HK-2 (cell line): ENCODE data around the gene FAAP100.
"Not testable (repeated sequence)": the region's sequence is repeated elsewhere in the genome, so short reads cannot be mapped to it uniquely, and the experiment has no call there.

ENCODE experiments used
- DNase-seq: peaks from one replicate; pipeline ENCODE4 v3.0.0-alpha.2; 2018; ENCODE audit not compliant: unreplicated experiment

FAAP100 gene, protein sequence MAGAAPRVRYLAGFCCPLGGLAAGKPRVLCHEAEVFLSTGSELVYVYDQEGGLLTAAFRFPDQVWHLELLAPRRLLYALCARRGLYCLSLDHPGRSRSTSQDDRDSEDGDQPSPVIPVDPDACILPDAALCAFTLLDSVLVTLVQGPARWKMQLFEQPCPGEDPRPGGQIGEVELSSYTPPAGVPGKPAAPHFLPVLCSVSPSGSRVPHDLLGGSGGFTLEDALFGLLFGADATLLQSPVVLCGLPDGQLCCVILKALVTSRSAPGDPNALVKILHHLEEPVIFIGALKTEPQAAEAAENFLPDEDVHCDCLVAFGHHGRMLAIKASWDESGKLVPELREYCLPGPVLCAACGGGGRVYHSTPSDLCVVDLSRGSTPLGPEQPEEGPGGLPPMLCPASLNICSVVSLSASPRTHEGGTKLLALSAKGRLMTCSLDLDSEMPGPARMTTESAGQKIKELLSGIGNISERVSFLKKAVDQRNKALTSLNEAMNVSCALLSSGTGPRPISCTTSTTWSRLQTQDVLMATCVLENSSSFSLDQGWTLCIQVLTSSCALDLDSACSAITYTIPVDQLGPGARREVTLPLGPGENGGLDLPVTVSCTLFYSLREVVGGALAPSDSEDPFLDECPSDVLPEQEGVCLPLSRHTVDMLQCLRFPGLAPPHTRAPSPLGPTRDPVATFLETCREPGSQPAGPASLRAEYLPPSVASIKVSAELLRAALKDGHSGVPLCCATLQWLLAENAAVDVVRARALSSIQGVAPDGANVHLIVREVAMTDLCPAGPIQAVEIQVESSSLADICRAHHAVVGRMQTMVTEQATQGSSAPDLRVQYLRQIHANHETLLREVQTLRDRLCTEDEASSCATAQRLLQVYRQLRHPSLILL

DNA sequence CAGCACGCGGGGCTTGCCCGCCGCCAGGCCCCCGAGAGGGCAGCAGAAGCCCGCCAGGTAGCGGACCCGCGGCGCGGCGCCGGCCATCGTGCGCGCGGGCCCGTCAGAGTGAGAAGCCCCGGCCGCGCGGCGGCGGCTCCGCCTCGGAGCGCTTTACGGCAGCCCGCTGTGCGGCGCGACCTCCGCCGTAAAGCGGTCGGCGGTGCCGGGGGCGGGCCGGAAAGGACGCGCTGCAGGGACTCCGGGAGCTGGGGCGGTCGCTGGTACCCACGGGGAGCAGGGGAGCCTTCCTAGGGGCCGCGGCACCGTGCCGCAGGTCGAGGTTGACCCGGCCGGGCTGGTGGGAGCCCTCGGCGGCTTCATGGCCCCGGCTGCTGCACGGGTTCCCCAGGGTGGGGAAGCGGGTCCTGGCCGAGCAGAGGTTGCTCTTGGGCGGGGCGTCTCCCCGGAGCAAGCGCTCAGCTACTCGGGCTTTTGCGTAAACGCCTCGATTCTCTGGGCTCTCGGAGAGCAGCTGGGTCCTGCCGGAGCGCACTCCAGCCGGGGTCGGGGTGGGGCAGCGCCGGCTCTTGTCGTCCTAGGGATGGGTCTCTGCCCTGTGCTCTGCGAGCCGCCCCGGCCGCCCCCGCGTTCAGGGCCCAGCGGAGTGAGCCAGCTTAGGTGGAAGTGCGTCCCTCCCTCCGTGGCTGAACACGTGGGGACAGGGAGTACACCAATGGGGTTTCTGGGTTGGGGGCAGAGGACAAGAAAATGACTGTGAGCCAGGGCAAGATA is at the start of gene FAAP100:
Gene FAAP100, minus strand, starts transcription at position 110 of the 774 bp plus-strand sequence. Its CDS starts 23 bp downstream, at position 87.
- DNase-seq: peak; percentile 78

DNA sequence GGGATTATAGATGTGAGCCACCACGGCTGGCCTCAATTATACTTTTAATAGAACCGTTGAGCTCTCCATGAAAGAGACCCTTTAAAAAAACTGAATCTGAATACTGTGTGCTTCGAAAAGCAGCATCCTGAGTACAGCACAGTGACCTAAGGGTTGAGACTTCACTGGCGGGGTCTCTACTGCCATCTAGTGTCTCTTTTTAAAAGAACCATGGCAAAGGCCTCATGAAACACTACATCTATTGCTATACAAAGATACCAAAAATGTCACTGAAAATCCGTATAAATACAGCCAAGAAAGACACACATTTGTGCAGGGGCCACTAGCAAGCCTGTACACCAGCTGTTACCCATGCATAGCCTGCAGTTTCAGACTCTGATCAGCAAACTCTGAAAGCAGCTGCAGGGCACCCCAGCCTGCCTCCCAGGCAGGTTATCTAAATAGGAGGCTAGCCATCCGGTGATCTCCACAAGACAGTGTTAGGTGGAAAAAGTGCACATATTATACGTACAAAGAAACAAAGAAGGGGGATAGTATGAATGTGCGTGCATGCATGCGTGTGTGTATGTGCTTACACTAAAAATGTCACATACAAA is 49.5 kb upstream of the FAAP100 start:
- peak; percentile 37 for DNase-seq

DNA sequence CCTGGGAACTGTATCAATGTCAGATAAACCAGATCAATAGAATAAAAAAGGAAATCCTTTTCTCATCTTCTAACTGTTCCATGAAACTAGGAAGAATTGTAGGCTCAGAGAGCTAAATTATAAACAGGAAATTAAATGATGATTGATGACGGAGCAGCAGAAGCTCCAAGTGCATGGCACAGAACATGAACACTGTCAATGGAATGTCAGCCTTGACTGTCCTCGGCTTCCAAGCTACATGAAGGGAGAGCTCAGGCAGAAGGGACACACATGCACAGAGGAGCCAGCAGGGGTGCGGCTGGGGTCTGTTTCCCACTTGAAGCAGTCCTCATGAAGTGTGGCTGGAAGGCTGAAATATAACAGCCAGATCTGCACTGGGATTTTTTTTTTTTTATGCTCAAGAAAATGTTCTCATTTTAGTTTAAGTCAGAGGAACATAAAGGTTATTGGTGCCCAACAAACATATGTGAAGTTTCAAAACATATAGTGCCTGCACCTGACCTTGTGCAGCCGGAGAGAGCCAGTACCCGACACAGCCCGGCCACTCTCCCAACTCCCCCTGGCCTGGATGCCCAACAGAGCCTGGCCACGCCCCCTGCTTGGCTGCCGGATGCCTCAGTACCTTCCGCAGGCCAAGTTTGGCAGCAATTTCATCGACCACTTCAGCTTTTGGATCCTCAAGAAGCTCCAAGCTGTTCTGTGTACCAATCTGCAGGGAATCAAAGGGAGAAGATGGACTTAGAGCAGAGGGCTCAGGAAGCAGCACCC is 47.8 kb upstream of the FAAP100 start:
- DNase-seq: no peak

GRCh38 chr17:81593105-81593871 is 41.1 kb upstream of the FAAP100 start:
- no peak for DNase-seq

DNA sequence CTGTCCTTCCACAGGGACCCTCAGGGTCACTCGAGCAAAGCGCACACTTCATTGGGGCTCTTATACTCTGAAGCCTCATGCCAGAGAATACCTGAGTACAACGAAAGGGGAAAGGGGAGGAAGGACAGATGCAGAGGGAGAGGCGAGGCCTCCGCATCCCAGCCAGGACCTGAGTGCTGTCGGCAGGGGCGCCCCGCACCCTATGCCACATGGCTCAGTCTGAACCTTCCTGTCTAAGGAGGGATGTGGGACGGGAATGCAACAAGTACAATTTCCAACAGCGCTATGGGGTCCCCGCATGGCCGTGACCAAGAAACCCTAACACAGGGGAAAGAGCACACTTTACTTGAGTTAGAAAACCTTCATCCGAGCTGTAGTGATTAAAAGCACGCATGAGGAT is 39.8 kb upstream of the FAAP100 start:
- no peak for DNase-seq

DNA sequence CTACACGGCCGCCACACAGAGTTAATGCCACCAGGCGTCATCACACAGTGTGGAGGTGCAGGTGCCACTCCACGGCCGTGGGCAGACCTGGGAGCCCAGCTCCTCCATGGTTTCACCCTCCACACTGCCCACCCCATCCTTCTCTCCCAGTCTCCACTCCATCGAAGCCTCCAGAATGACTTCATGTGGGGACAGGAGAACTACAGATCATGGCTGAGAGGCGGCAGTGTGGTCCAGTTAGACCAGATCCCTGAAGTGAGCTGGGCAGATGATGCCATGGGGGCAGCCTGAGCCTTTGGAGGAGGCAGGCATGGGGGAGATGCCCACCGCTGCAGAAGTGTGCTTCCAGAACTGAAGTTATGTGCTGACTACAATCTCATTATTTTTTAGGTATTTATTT is 38.0 kb upstream of the FAAP100 start:
- DNase-seq: no peak

- DNase-seq: no peak
Measured at GRCh38 chr17:81589612-81590011, 37.5 kb upstream of the FAAP100 start.

- DNase-seq: no peak
Measured at GRCh38 chr17:81586096-81586495, 33.9 kb upstream of the FAAP100 start.

DNA sequence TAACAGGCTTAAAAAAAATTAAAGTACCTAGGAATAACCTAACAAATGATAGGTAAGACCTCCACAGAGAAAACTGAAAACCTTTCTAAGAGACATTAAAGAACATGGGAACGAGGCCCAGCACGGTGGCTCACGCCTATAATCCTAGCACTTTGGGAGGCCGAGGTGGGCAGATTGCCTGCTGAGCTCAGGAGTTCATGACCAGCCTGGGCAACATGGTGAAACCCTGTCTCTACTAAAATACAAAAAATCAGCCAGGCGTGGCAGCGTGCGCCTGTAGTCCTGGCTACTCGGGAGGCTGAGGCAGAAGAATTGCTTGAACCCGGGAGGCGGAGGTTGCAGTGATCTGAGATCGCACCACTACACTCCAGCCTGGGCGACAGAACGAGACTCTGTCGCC is 32.6 kb upstream of the FAAP100 start:
- not testable (repeated sequence) for DNase-seq

DNA sequence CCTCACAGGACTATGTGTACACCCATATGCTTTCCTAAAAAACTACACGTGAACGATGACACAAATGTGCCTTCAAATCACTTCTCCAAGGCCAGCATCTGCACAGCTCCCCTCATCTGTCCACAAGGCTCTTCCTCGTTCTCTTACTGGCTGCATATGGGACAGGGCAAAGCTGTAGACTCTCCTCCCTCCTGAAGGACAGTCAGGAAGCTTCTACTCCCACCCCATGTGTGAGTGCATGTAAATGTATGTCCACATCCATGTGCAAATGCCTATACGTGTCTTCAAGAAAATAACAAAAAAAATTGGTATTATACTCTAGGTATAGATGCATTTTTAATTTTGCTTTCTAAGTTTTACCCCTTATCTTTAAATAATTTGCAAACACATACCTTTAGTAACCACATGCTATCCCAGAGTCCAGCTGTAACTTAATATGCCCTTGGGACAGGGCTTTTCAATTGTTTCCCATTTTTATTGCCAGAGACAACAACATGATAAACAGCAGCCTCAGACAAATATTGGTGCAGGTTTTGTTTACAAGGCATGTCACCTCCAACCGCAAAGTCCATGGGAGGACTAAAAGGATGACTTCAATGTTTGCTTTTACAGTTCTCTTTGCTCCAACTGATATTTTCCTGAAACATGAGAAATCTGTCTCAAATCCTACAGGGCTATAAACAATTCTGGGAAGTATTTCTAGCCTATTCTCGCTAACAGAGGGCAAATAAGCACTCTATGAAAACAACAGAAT is 31.6 kb upstream of the FAAP100 start:
- DNase-seq: no peak

- DNase-seq: no peak
Measured at GRCh38 chr17:81582749-81583148, 30.6 kb upstream of the FAAP100 start.

DNA sequence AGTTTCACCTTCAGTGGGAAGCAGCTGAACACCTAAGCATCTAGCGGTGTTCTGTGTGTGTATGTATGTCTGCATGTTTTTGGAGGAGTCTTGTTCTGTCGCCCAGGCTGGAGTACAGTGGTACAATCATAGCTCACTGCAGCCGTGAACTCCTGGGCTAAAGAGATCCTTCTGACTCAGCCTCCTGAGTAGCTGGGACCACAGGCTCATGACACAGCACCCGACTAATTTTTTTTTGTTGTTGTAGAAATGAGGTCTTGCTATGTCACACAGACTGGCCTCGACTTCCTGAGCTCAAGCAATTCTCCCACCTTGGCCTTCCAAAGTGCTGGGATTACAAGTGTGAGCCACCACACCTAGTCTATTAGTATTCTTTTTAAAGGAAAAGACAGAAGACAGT is 30.2 kb upstream of the FAAP100 start:
- peak; percentile 35 for DNase-seq

- DNase-seq: no peak
Measured at GRCh38 chr17:81581758-81582157, 29.6 kb upstream of the FAAP100 start.

GRCh38 chr17:81580481-81580880 is 28.3 kb upstream of the FAAP100 start:
- DNase-seq: no peak

DNA sequence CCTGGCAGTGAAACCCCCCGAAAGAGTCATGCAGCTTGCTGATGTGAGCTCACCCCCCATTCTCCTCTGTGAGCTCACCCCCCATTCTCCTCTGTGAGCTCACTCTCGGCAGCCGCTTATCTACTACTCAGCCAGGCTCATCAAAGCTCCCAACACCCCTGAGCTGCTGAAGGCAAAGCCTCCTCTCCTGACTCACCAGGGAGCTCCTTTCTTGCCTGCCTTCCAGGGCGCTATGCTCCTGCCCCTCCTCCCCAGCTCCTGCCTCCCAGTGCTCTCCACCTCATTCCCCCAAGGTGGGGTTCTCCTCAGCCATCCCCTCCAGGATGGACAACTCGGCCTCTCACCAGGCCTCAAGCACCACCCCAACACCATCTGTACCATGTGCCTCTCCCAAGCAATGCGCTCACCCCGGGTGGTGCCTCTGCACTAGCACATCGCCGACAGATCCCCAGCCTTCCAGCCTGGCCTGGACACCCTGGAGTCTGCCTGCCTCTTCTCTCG is 27.7 kb upstream of the FAAP100 start:
- DNase-seq: peak; percentile 55

GRCh38 chr17:81579298-81579697 is 27.1 kb upstream of the FAAP100 start:
- no peak for DNase-seq

- DNase-seq: no peak
Measured at GRCh38 chr17:81578561-81579225, 26.5 kb upstream of the FAAP100 start.

- no peak for DNase-seq
Measured at GRCh38 chr17:81578038-81578441, 25.9 kb upstream of the FAAP100 start.
